ENCODE measurements around the gene PALD1. TPM values are rescaled to one million over a fixed set of nuclear protein-coding genes. Genes with fewer than 3 reads are reported as not detected.

The PALD1 gene
- total and polyA plus RNA-seq, 9 of the 15 experiments (the other 6 are each of a cell fraction or from before 2014, with no cell fraction given), result 0.03 to 0.29 (median 0.09) TPM; not detected in 2

- TF ChIP-seq ZBTB40 (IDR thresholded peaks at IDR 0.05) (no peak), ZBTB40 (CRISPR knock-in tag; IDR thresholded peaks at IDR 0.05) (no peak), PHB2 (IDR thresholded peaks at IDR 0.05; ENCODE audit: low read depth) (peak; percentile 55; the same call in 1 of the 2 replicates), ZNF518B (CRISPR knock-in tag; IDR thresholded peaks at IDR 0.05) (no peak), FOXK2 (conservative IDR thresholded peaks at IDR 0.05 in 1 of 2, IDR thresholded peaks at IDR 0.05 in 1 of 2; ENCODE audit: low read depth in 2 of 2) (0 out of 4 replicates have a peak, but pooled peaks of 1 of the 2 experiments have one; percentile 18), ARID1B (IDR thresholded peaks at IDR 0.05) (no peak), NR1H2 (CRISPR knock-in tag; IDR thresholded peaks at IDR 0.05) (no peak), MNT (conservative IDR thresholded peaks at IDR 0.05) (no peak; a peak in 1 of 4 replicates), HDAC1 (IDR thresholded peaks at IDR 0.05) (peak in 1 of 2 experiments; percentile 65; a peak in 2 of 4 replicates), DEAF1 (CRISPR knock-in tag; IDR thresholded peaks at IDR 0.05) (no peak), MTA1 (IDR thresholded peaks at IDR 0.05; ENCODE audit: borderline replicate concordance) (peak; percentile 86)
These were observed 98.4 kb downstream of the PALD1 start (continued) for GRCh38 chr10:70576803-70577517.
